ENCODE measurements around the gene KIF1B. TPM values are rescaled to one million over a fixed set of nuclear protein-coding genes. Genes with fewer than 3 reads are reported as not detected.

KIF1B gene
- total and polyA plus RNA-seq, 4 donors: 8.4 to 40.9 (median 8.9) TPM

- TF ChIP-seq REST (IDR thresholded peaks at IDR 0.05) (no peak), RXRA (IDR thresholded peaks at IDR 0.05) (no peak), MAX (IDR thresholded peaks at IDR 0.05) (no peak)
Measured at GRCh38 chr1:10379101-10379620, 168.8 kb downstream of the KIF1B start (continued).

GRCh38 chr1:10379676-10380075, 169.3 kb downstream of the KIF1B start:
- WGBS: 96% methylated on average over 6 of the region's 6 CpGs
- H3K9ac ChIP-seq (ENCODE audit: low read depth in 1 of 2, low read length in 2 of 2): no peak overlapping the region
- no peaks in the 10 kb centered on the region for H3K4me1 ChIP-seq (ENCODE audit: control insufficient read depth in 4 of 4, insufficient read depth in 4 of 4, low read length in 3 of 4)
- H3K9me3 ChIP-seq (ENCODE audit: control insufficient read depth in 4 of 4, low read length in 3 of 4): no peaks in the 10 kb centered on the region
- no peaks in the 10 kb centered on the region for H3K27me3 ChIP-seq (ENCODE audit: control insufficient read depth in 4 of 4, insufficient read depth in 4 of 4, low read length in 3 of 4)
- no peak overlapping the region for H3K4me3 ChIP-seq (ENCODE audit: low read depth in 1 of 3, low read length in 3 of 3)
- no peak for TF ChIP-seq RXRA (IDR thresholded peaks at IDR 0.05)
- H3K36me3 ChIP-seq (ENCODE audit: control insufficient read depth in 4 of 4, insufficient read depth in 3 of 4, low read depth in 1 of 4, low read length in 3 of 4): peaks cover 3 to 43% (median 21%) of the 10 kb centered on the region in 4 donors
- no peak for DNase-seq (ENCODE audit: low spot score)
- H3K27ac ChIP-seq (ENCODE audit: low read depth in 1 of 2, low read length in 2 of 2): no peak overlapping the region

GRCh38 chr1:10380594-10381275, 170.4 kb downstream of the KIF1B start:
- Histone ChIP-seq H3K4me1 (ENCODE audit: control insufficient read depth in 4 of 4, insufficient read depth in 4 of 4, low read length in 3 of 4) (no peaks in the 10 kb centered on the region), H3K27ac (ENCODE audit: low read depth in 1 of 2, low read length in 2 of 2) (no peak overlapping the region), H3K4me3 (ENCODE audit: low read depth in 1 of 3, low read length in 3 of 3) (no peak overlapping the region), H3K36me3 (ENCODE audit: control insufficient read depth in 4 of 4, insufficient read depth in 3 of 4, low read depth in 1 of 4, low read length in 3 of 4) (peaks cover 0 to 34% (median 14%) of the 10 kb centered on the region in 4 donors), H3K27me3 (ENCODE audit: control insufficient read depth in 4 of 4, insufficient read depth in 4 of 4, low read length in 3 of 4) (no peaks in the 10 kb centered on the region), H3K9me3 (ENCODE audit: control insufficient read depth in 4 of 4, low read length in 3 of 4) (no peaks in the 10 kb centered on the region), H3K9ac (ENCODE audit: low read depth in 1 of 2, low read length in 2 of 2) (no peak overlapping the region)
- TF ChIP-seq RXRA (IDR thresholded peaks at IDR 0.05) (no peak), SP1 (IDR thresholded peaks at IDR 0.05) (no peak), CTCF (IDR thresholded peaks at IDR 0.05; ENCODE audit: low read depth, low read length, missing input control) (no peak), TAF1 (conservative IDR thresholded peaks at IDR 0.05) (no peak), RAD21 (IDR thresholded peaks at IDR 0.05) (no peak)
- no peak for DNase-seq (ENCODE audit: low spot score)
- whole genome bisulfite sequencing: 76% methylated on average over 5 of the region's 5 CpGs

- Histone ChIP-seq H3K9ac (ENCODE audit: low read depth in 1 of 2, low read length in 2 of 2) (no peak overlapping the region), H3K27me3 (ENCODE audit: control insufficient read depth in 4 of 4, insufficient read depth in 4 of 4, low read length in 3 of 4) (no peaks in the 10 kb centered on the region), H3K27ac (ENCODE audit: low read depth in 1 of 2, low read length in 2 of 2) (no peak overlapping the region), H3K4me1 (ENCODE audit: control insufficient read depth in 4 of 4, insufficient read depth in 4 of 4, low read length in 3 of 4) (peaks cover 5 to 17% (median 11%) of the 10 kb centered on the region in 4 donors), H3K9me3 (ENCODE audit: control insufficient read depth in 4 of 4, low read length in 3 of 4) (no peaks in the 10 kb centered on the region), H3K4me3 (ENCODE audit: low read depth in 1 of 3, low read length in 3 of 3) (no peak overlapping the region), H3K36me3 (ENCODE audit: control insufficient read depth in 4 of 4, insufficient read depth in 3 of 4, low read depth in 1 of 4, low read length in 3 of 4) (peaks cover 0 to 15% (median 6%) of the 10 kb centered on the region in 4 donors)
- no peak for DNase-seq (ENCODE audit: low spot score)
- 97% methylated on average over 4 of the region's 4 CpGs for WGBS
- no peak for TF ChIP-seq EGR1 (IDR thresholded peaks at IDR 0.05; ENCODE audit: low read depth in 2 of 2)
- TF ChIP-seq GABPA (IDR thresholded peaks at IDR 0.05 in 1 of 2, conservative IDR thresholded peaks at IDR 0.05 in 1 of 2): no peak
- no peak for TF ChIP-seq HNF4G (IDR thresholded peaks at IDR 0.05)
- no peak for TF ChIP-seq FOXA2 (IDR thresholded peaks at IDR 0.05)
- TF ChIP-seq NR2F2 (IDR thresholded peaks at IDR 0.05): no peak
- no peak for TF ChIP-seq JUND (IDR thresholded peaks at IDR 0.05)
- no peak for TF ChIP-seq RXRA (IDR thresholded peaks at IDR 0.05)
- TF ChIP-seq YY1 (IDR thresholded peaks at IDR 0.05): no peak
- TF ChIP-seq REST (IDR thresholded peaks at IDR 0.05): no peak
- TF ChIP-seq MAX (IDR thresholded peaks at IDR 0.05): no peak
- no peak for TF ChIP-seq TAF1 (conservative IDR thresholded peaks at IDR 0.05)
- TF ChIP-seq FOXA1 (IDR thresholded peaks at IDR 0.05): no peak
- TF ChIP-seq RAD21 (IDR thresholded peaks at IDR 0.05): no peak
- no peak for TF ChIP-seq SP1 (IDR thresholded peaks at IDR 0.05)
Measured at GRCh38 chr1:10383630-10384029, 173.3 kb downstream of the KIF1B start.

Data from liver (tissue), 9 donors.